HG02840 (cell line): Measurements from ENCODE around the gene MBNL3.
A peak's percentile ranks its signal among the peaks of the same experiment; 100 is the strongest.

Source experiments
- ATAC-seq: cut with Tn5 transposase; IDR thresholded peaks from one replicate; pipeline ENCODE4 v1.9.1; 2021; ENCODE audit warnings: mild to moderate bottlenecking, moderate library complexity, moderate number of reproducible peaks; ENCODE audit not compliant: unreplicated experiment, low FRiP score

Gene MBNL3

GRCh38 chrX:132488819-132489577 is at the start of gene MBNL3:
MBNL3 (minus strand) TSS chrX:132489038; CDS start chrX:132439611, 49,427 bp downstream.
- peak; percentile 63 for ATAC-seq

- ATAC-seq: no peak
Observed at GRCh38 chrX:132533409-132533808, 44.6 kb upstream of the MBNL3 start.

- ATAC-seq: no peak
Observed at GRCh38 chrX:132532913-132533312, 44.1 kb upstream of the MBNL3 start.

DNA sequence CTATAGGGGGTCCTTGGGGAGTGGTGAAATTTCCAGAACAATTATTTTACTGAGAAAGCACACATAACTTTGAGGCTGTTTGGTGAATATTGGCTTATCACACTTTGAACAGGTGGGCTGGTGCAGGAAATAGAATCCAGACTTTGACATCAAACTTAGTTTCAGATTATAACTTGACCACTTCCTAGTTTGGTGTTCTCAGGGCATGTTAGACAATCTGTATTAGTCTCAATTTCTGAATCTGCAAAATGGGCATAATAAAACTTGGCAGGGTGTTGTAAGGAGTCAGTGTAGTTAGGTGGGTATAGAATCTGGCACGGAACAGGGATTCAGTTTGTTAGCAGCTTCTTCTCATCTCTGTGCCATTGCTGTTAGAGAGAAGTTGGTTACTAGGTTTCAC is 43.3 kb upstream of the MBNL3 start:
- ATAC-seq: no peak

DNA sequence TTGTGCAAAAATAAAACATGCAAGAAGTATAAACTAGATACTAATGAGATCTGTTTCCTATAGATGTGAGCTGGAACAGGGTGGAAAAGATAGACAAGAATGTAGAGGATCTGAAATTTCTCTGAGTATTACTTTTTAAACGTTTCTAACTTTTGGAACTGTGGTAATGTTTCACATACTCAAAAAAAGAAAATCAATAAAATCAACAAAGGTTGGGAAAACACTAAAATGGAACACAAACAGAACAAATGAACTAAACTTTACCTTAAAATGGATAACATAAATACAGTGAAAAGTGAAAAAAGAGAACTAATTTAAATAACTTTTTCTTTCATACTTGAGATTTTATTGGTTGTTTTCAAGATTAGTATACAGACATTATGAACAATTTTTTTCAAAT is 32.0 kb upstream of the MBNL3 start:
- ATAC-seq: no peak

DNA sequence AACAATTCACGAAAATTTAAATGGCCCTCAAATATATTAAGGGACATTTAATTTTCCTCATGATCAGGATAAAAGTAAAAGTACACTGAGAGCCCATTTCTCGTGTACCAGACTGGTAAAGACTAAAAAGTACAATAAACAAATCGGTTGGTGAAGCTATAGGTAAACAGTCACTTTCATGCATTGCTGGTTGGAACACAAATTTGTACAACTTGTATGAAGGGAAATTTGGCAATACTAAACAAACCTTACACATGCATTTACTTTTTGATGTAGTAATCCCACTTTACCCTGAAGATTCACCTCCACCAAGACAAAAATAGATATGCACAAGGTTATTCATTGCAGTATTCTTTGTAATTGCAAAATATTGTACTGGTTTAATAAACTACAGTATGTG is 31.4 kb upstream of the MBNL3 start:
- no peak for ATAC-seq

GRCh38 chrX:132518401-132518800 is 29.6 kb upstream of the MBNL3 start:
- no peak for ATAC-seq

DNA sequence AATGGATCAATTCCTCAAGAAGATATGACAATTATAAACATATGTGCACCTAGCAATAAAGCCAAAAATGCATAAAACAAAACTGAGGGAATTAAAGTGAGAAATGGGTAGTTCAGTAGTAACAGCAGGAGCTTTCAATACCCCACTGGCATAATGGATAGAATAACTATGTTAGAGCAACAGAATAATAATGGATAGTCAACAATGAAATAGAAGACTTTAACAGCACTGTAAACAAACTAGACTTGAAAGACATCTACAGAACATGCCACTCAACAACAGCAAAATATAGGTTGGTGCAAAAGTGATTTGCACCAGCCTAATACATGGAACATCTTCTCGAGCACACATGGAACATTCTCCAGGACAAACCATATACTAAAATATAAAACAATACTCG is 20.0 kb upstream of the MBNL3 start:
- ATAC-seq: no peak

- no peak for ATAC-seq
Observed at GRCh38 chrX:132505116-132505515, 16.3 kb upstream of the MBNL3 start.

DNA sequence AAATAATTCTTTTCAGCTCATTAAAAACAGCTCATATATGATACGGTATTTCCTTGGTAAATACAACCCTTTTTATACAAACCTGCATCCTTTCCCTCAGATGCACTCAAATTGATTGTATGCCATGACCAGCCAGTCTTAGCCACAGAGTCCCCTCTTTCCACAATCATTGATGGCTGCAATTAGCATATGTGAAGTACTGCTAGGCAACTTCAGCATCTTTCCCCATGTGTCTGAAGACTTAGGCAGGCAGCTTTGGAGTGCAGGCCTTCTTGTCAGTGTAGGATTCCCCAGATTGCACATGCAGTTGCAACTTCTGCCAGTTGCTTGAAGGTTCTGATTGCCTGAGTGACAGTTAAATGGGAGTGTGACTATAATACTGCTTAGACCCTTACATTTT is 15.6 kb upstream of the MBNL3 start:
- no peak for ATAC-seq

GRCh38 chrX:132501606-132502005 is 12.8 kb upstream of the MBNL3 start:
- ATAC-seq: no peak

DNA sequence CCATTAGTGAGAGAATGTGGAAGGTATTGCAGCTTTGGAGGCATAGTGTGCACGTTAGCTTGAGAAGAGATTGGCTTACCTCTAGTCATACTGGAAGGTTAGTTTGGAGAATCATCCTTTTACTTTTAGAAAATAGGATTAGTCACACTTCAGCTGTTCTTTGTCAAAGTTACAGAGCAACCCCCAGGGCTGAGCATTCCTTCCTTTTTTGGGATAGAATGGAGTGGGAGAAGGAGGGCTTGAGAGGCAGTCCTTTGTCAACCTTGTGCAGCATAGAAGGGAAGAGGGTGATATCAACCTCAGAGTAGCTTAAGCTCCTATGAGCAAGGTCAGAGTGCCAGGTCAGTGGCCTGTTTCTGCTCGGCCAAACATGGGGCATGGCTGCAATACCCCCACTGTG is 8.6 kb upstream of the MBNL3 start:
- no peak for ATAC-seq

DNA sequence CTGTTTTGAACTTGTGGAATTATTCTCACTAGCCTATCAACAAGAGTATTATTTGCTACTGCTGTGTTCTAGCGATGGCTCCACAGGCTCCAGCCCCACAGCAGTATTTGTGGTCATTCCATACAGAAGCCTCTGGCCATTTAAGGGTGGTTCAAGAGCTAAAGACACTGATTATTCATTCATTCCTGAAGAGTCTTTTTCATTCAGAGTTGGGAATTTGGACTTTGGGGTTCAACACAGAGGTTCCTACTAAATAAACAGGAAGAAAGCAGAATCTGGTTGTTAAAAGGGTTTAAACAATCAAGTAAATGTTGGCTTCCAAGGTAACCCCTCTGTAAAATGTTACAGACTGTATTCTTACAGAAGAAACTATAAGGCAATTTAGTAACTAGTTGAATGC is 4.3 kb upstream of the MBNL3 start:
- ATAC-seq: no peak

DNA sequence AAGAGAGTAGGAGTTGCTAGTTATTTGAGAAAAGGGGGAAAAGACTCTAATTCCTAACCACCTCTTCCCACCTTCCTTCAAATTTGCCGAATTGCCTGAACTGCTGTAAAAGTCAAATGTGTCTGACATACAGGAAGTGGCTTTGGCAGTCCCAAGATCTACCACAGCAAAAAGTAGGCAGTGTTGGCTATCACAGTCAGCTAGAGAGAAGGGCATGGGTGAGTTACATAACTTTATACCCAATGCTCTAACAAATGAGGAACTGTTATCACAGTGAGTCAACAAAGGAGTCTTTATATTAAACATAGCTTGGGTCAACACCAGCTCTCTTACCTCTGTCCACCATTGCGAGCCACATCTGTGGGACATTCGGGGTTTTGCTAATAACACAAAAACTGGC is 2.4 kb upstream of the MBNL3 start:
- ATAC-seq: no peak

DNA sequence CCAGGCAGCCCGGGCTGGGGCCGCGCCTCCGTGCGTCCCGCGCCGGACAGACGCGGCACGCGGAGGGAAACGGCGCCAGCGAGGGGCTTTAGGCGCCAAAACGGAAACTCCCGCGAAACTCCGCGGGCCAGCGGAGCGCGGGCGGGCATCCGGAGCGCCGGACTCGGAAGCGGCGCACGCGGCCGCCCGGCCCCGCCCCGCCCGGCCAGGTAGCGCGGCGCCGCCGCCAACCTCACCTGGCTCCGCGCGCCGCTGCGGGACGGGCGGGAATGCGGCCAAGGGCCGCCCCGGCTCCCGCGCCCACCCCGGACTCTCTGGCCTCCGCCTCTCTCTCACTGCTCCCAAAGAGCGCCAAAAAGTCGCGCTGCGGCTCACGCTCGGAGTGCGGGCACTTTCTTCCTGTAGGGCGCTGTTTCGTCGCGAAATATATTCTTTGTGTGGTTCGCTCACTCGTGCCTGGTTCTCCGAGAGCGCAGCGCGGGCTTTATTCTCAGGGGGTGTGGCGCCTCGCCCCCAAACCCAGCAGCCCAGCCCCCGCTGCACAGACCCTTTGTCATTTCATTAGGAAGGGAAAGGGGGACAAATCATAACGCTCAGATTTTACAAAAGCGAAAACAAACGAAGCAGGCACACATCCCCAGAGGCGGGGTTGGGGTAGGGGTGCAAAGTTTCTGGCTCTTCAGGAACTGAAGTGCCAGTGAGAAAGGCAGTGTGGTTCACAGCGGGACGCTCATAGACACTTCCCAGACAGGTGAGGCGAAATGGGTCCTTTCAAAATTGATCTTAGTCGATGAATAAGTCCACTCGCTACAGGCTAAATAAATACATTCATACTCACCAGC is 961 bp upstream of the MBNL3 start:
- peak; percentile 27 for ATAC-seq

DNA sequence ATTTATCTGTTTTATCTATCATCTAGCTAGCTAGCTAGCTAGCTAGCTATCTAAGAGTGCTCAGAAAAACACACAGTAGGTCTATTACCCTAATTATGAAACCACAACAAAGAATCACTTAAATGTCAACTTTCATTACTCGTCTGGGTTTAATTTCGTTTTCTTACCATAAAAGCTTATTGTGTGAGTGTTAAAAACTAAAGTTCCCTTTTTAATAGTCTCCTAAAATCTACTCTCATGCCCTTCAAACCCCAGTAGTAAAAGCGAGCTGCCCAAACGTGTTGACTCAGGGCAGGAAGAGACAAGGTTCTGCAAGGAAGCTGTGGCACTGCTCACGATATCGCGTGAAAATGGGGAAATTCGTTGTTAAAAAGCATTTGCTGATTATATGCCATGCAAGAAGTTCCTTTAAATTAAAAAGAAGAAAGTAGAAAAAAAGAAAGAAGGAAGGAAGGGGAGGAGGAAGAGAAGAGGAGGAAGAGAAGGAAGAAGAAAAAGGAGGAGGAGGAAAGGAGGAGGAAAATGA is 595 bp downstream of the MBNL3 start:
- ATAC-seq: no peak

GRCh38 chrX:132486599-132487178 is 2.1 kb downstream of the MBNL3 start:
- ATAC-seq: no peak

- ATAC-seq: no peak
Observed at GRCh38 chrX:132483951-132484350, 4.9 kb downstream of the MBNL3 start.

DNA sequence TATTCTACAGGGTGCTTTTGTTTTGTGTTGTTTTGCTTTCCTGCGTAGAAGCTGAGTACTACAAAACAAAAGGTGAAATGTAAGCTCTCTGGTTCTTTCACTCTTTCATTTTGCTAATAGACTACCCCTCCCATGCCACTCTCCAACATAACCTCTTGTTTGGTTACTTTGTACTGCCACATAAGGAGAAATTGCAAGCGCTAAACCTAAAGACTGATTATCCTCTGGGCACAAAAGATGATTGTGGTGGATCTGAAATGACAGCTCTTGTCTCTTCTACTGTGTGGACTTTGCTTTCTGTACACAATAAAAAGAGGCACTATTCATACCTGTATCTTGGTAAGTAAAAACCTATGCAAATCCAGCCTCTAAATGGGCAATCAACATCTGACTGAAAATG is 5.3 kb downstream of the MBNL3 start:
- no peak for ATAC-seq

DNA sequence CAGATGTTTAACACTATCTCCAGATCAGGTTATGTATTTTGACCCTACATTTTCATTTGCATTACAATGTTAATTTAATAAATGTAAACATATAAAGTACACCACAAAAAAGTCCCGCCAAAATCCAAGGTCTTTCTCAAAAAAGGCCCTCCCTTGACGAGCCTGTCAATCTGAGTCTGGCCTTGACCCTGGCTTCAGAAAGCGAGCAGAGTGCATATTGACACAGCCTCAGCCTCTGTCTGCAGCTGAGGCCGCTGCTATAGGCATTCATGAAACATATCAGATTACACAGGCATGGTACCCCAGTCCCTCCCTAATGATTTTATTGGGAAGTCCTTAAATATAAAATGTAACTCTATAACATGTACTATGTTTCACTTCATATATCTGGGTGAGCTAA is 6.2 kb downstream of the MBNL3 start:
- ATAC-seq: no peak

- ATAC-seq: no peak
Observed at GRCh38 chrX:132481449-132481848, 7.4 kb downstream of the MBNL3 start.
